Thoracic aorta (tissue), 2 donors: ENCODE data around the gene PCDHGB7. TPM values are rescaled to one million over a fixed set of nuclear protein-coding genes. Genes with fewer than 3 reads are reported as not detected.

Source experiments
- ATAC-seq: fragments of 150-250 bp; one replicate; pipeline ENCODE4 v1.8.0; 2017; ENCODE audit warnings: low read depth; ENCODE audit not compliant: insufficient number of reproducible peaks, low FRiP score
- DNase-seq: peaks from one replicate; pipeline ENCODE4 v3.0.0-alpha.2; 2020; ENCODE audit warnings: low spot score
- H3K27ac ChIP-seq, 2 donors: fragments of 200-600 bp; sonication (generic); 1 replicate in 1 of 2; 2 replicates in 1 of 2; pipeline ENCODE4 v1.5.1; 2016; ENCODE audit warnings: mild to moderate bottlenecking in 2 of 2, moderate library complexity in 2 of 2
- H3K27me3 ChIP-seq: fragments of 200-600 bp; sonication (generic); replicated peaks from 2 replicates; pipeline ENCODE4 v1.6.0; 2016; ENCODE audit warnings: mild to moderate bottlenecking; ENCODE audit not compliant: insufficient read depth
- H3K36me3 ChIP-seq: fragments of 200-600 bp; sonication (generic); one replicate; pipeline ENCODE4 v1.5.1; 2016
- H3K4me1 ChIP-seq, 2 donors: fragments of 200-600 bp; sonication (generic); 1 replicate in 1 of 2; 2 replicates in 1 of 2; pipeline versions ENCODE4 v1.5.1 to v1.6.0; 2016; ENCODE audit warnings: low read depth in 2 of 2, mild to moderate bottlenecking in 1 of 2; ENCODE audit not compliant: control insufficient read depth in 1 of 2
- H3K4me3 ChIP-seq: fragments of 200-600 bp; sonication (generic); 2 replicates; pipeline ENCODE4 v1.5.1; 2016; ENCODE audit warnings: mild to moderate bottlenecking
- H3K9me3 ChIP-seq: fragments of 200-600 bp; sonication (generic); 2 replicates; pipeline ENCODE4 v1.5.1; 2016
- total RNA-seq, 2 donors: library from RNA; depleted of rRNA; stranded (reverse); fragments of >200 nt; gene quantifications; one replicate each; pipeline versions ENCODE4 v1.1.0 to v1.2.3, GENCODE V29; 2016
- TF ChIP-seq, protein P1 (sequence below): fragments of 200-600 bp; sonication (generic); IDR thresholded peaks from one replicate; pipeline ENCODE4 v1.5.1; 2019; ENCODE audit warnings: antibody characterized with exemption

The PCDHGB7 gene
- total RNA-seq, 2 donors from 2014 or later = 18.0 to 28.1 TPM

DNA sequence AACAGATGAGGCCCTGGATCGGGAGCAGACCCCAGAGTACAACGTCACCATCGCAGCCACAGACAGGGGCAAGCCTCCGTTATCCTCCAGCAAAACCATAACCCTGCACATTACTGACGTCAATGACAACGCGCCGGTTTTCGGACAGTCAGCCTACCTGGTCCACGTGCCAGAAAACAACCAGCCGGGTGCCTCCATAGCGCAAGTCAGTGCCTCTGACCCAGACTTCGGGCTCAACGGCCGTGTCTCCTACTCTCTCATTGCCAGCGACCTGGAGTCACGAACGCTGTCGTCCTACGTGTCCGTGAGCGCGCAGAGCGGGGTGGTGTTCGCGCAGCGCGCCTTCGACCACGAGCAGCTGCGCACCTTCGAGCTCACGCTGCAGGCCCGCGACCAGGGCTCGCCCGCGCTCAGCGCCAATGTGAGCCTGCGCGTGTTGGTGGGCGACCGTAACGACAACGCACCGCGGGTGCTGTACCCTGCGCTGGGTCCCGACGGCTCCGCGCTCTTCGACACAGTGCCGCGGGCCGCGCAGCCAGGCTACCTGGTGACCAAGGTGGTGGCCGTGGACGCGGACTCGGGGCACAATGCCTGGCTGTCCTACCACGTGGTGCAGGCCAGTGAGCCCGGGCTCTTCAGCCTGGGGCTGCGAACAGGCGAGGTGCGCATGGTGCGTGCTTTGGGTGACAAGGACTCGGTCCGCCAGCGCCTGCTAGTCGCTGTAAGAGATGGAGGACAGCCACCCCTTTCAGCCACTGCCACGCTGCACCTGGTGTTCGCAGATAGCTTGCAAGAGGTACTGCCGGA, 1.8 kb downstream of the PCDHGB7 start:
- no peaks in the 10 kb centered on the region for H3K4me1 ChIP-seq
- no peaks in the 10 kb centered on the region for H3K36me3 ChIP-seq
- peaks cover 98% of the 10 kb centered on the region for H3K9me3 ChIP-seq
- DNase-seq (no peak), ATAC-seq (no peak)
- H3K27me3 ChIP-seq = no peaks in the 10 kb centered on the region
- H3K27ac ChIP-seq = no peak overlapping the region
- H3K4me3 ChIP-seq = peak overlapping the region; percentile 33
- TF ChIP-seq, protein P1, sequence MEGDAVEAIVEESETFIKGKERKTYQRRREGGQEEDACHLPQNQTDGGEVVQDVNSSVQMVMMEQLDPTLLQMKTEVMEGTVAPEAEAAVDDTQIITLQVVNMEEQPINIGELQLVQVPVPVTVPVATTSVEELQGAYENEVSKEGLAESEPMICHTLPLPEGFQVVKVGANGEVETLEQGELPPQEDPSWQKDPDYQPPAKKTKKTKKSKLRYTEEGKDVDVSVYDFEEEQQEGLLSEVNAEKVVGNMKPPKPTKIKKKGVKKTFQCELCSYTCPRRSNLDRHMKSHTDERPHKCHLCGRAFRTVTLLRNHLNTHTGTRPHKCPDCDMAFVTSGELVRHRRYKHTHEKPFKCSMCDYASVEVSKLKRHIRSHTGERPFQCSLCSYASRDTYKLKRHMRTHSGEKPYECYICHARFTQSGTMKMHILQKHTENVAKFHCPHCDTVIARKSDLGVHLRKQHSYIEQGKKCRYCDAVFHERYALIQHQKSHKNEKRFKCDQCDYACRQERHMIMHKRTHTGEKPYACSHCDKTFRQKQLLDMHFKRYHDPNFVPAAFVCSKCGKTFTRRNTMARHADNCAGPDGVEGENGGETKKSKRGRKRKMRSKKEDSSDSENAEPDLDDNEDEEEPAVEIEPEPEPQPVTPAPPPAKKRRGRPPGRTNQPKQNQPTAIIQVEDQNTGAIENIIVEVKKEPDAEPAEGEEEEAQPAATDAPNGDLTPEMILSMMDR = no peak

DNA sequence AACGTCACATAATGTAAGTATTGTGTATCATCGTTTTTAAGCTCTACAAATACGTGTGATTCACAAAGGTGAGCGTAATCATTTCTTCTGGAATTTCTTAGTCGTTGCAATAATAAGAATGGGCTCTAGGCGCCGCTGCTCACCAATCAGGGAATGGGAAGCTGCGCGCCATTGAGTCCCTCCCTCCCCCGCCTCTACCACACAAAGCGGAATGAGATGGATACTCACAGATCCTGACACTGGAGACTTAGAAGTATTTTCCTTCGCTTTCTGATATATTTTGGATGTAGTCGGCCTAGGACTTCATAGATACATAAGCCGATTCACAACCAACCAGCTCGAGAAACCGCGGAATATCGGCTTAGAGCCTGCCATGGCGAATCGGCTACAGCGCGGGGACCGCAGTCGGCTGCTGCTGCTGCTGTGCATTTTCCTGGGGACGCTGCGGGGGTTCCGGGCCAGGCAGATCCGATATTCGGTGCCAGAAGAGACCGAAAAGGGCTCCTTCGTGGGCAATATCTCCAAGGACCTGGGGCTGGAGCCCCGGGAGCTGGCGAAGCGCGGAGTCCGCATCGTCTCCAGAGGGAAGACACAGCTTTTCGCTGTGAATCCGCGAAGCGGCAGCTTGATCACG, 3.5 kb downstream of the PCDHGB7 start, which contains the start of gene PCDHGA11:
TSS of gene PCDHGA11 (plus strand) at position 197 of the 634 bp plus-strand sequence. CDS start at position 374, 177 bp downstream.
- no peak for ATAC-seq
- H3K36me3 ChIP-seq = no peaks in the 10 kb centered on the region
- no peak for DNase-seq
- peak within 1 kb of the TSS; percentile 63 for H3K4me3 ChIP-seq
- H3K4me1 ChIP-seq = no peaks in the 10 kb centered on the region
- no peak within 1 kb of the TSS for H3K27ac ChIP-seq
- H3K9me3 ChIP-seq = peaks cover 99% of the 10 kb centered on the region
- TF ChIP-seq, protein P1 = no peak
- H3K27me3 ChIP-seq = no peaks in the 10 kb centered on the region

DNA sequence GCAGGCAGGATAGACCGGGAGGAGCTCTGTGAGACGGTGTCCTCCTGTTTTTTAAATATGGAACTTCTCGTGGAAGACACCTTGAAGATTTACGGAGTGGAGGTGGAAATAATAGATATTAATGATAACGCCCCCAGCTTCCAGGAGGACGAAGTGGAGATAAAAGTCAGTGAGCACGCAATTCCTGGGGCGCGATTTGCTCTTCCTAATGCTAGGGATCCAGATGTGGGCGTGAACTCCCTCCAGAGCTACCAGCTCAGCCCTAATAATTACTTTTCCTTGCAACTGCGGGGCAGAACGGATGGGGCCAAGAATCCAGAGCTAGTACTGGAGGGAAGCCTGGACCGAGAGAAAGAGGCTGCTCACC, 4.0 kb downstream of the PCDHGB7 start:
- ATAC-seq = no peak
- Histone ChIP-seq H3K27ac (no peak overlapping the region), H3K36me3 (no peaks in the 10 kb centered on the region), H3K27me3 (no peaks in the 10 kb centered on the region), H3K4me1 (no peaks in the 10 kb centered on the region), H3K4me3 (peak overlapping the region; percentile 63), H3K9me3 (peaks cover 99% of the 10 kb centered on the region)
- DNase-seq = no peak
- TF ChIP-seq, protein P1 = no peak

DNA sequence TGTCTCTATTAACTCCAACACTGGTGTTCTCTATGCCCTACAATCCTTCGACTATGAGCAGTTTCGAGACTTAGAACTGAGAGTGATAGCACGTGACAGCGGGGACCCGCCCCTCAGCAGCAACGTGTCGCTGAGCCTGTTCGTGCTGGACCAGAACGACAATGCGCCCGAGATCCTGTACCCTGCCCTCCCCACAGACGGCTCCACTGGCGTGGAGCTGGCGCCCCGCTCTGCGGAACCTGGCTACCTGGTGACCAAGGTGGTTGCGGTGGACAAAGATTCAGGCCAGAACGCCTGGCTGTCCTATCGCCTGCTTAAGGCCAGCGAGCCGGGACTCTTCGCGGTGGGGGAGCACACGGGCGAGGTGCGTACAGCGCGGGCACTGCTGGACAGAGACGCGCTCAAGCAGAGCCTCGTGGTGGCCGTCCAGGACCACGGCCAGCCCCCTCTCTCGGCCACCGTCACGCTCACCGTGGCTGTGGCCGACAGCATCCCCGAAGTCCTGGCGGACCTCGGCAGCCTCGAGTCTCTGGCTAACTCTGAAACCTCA, 5.3 kb downstream of the PCDHGB7 start:
- Histone ChIP-seq H3K9me3 (peaks cover 100% of the 10 kb centered on the region), H3K27ac (no peak overlapping the region), H3K4me1 (no peaks in the 10 kb centered on the region), H3K36me3 (no peaks in the 10 kb centered on the region), H3K27me3 (no peaks in the 10 kb centered on the region), H3K4me3 (no peak overlapping the region)
- TF ChIP-seq, protein P1 = no peak
- DNase-seq (no peak), ATAC-seq (no peak)

DNA sequence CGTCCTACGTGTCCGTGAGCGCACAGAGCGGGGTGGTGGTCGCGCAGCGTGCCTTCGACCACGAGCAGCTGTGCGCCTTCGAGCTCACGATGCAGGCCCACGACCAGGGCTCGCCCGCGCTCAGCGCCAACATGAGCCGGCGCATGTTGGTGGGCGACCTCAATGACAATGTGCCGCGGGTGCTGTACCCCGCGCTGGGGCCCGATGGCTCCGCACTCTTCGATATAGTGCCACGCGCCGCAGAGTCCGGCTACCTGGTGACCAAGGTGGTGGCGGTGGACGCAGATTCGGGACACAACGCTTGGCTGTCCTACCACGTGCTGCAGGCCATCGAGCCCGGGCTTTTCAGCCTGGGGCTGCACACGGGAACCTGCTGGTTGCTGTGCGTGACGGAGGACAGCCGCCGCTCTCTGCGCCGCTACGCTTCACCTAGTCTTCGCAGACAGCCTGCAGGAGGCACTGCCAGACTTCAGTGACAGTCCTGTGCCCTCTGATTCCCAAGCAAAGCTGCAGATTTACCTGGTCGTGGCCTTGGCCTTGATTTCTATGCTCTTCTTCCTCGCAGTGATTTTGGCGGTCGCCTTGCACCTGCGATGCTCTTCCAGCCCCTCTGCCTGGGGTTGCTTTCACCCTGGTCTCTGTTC, 10.4 kb downstream of the PCDHGB7 start:
- DNase-seq (no peak), ATAC-seq (no peak)
- Histone ChIP-seq H3K9me3 (peaks cover 98% of the 10 kb centered on the region), H3K27me3 (no peaks in the 10 kb centered on the region), H3K4me1 (no peaks in the 10 kb centered on the region), H3K27ac (no peak overlapping the region), H3K36me3 (no peaks in the 10 kb centered on the region), H3K4me3 (no peak overlapping the region)
- TF ChIP-seq, protein P1 = no peak
